DND-41 (cell line): Measurements from ENCODE around the gene GRAPL.
"Not testable (repeated sequence)": the region's sequence is repeated elsewhere in the genome, so short reads cannot be mapped to it uniquely, and the experiment has no call there.

Experiments
- EZH2 ChIP-seq: IDR thresholded peaks from 3 replicates; pipeline ENCODE4 v1.6.1; 2012; ENCODE audit warnings: borderline replicate concordance, low read depth, mild to moderate bottlenecking, moderate library complexity, low read length, inconsistent platforms; ENCODE audit not compliant: severe bottlenecking
- TF ChIP-seq, protein P1 (sequence below): IDR thresholded peaks from 2 replicates; pipeline ENCODE4 v1.5.1; 2012; ENCODE audit warnings: borderline replicate concordance, low read length, moderate library complexity, mild to moderate bottlenecking; ENCODE audit not compliant: poor library complexity, severe bottlenecking; ENCODE audit errors: extremely low read depth

- TF ChIP-seq, protein P1, sequence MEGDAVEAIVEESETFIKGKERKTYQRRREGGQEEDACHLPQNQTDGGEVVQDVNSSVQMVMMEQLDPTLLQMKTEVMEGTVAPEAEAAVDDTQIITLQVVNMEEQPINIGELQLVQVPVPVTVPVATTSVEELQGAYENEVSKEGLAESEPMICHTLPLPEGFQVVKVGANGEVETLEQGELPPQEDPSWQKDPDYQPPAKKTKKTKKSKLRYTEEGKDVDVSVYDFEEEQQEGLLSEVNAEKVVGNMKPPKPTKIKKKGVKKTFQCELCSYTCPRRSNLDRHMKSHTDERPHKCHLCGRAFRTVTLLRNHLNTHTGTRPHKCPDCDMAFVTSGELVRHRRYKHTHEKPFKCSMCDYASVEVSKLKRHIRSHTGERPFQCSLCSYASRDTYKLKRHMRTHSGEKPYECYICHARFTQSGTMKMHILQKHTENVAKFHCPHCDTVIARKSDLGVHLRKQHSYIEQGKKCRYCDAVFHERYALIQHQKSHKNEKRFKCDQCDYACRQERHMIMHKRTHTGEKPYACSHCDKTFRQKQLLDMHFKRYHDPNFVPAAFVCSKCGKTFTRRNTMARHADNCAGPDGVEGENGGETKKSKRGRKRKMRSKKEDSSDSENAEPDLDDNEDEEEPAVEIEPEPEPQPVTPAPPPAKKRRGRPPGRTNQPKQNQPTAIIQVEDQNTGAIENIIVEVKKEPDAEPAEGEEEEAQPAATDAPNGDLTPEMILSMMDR: not testable (repeated sequence)
- not testable (repeated sequence) for TF ChIP-seq EZH2
Measured at GRCh38 chr17:19135391-19135790, 8.0 kb downstream of the GRAPL start.
